Ovary (tissue), 3 donors: ENCODE data around the gene FBXO2.

ENCODE experiments used
- CTCF ChIP-seq, 3 donors: fragments of 450-650 bp in 2 of 3; fragments of 200-600 bp in 1 of 3; IDR thresholded peaks; one replicate each; pipeline versions ENCODE4 v1.5.1 to v1.8.0; 2016 to 2022; ENCODE audit warnings: antibody characterized with exemption in 3 of 3, mild to moderate bottlenecking in 1 of 3
- EP300 ChIP-seq: sonication (generic); formaldehyde crosslinking; IDR thresholded peaks from one replicate; pipeline ENCODE4 v1.6.1; 2017; ENCODE audit warnings: antibody characterized with exemption
- POLR2A ChIP-seq: fragments of 450-650 bp; IDR thresholded peaks from one replicate; pipeline ENCODE4 v1.6.1; 2017; ENCODE audit warnings: antibody characterized with exemption, mild to moderate bottlenecking, moderate library complexity
- donor health status: DM: no; HTN: no; CAD: no.

GRCh38 chr1:11648732-11649158 is 5.5 kb downstream of the FBXO2 start:
- TF ChIP-seq EP300 (no peak), POLR2A (no peak), CTCF (IDR thresholded peaks at IDR 0.05) (no peak)
